HG03378 (cell line): ENCODE results near the gene SCEL.

Experiments
- ATAC-seq: cut with Tn5 transposase; IDR thresholded peaks from one replicate; pipeline ENCODE4 v1.9.1; 2021; ENCODE audit warnings: mild to moderate bottlenecking, moderate library complexity; ENCODE audit not compliant: unreplicated experiment

Gene SCEL

DNA sequence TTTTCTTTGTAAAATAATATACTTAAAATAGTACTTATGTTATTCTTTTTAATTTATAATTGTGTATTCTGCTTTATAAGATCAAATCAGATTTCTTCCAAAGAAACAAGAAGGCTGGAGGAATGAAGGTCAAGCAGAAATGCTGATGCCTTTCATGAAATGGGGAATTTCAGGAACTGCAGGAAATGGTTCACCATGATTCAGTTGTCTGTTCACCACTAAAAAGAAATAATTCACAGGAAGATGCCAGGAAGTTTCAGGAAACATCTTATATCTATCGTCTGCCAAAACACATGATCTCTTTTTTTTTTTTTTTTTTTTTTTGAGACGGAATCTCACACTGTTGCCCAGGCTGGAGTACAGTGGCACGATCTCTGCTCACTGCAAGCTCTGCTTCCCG lies 15.7 kb upstream of the SCEL start:
- ATAC-seq, result no peak

DNA sequence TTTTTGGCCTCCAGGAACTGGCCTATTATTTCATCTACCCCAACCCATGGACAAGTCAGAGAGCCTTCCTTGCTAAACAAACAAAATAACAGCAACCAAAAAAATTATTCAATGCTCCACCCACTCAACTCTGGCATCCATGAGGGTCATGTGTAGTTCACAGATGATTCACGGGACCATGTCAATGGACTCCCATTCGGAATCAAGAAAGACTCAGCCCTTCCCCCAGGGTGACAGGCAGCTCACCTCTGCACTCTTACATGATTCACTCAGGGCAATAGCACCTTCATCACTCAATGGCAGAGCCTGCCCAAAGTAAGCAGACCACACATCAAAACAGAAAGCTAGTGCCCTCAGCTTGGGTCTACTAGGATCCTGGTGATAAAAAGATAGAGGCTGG lies 14.3 kb upstream of the SCEL start:
- ATAC-seq, result no peak

DNA sequence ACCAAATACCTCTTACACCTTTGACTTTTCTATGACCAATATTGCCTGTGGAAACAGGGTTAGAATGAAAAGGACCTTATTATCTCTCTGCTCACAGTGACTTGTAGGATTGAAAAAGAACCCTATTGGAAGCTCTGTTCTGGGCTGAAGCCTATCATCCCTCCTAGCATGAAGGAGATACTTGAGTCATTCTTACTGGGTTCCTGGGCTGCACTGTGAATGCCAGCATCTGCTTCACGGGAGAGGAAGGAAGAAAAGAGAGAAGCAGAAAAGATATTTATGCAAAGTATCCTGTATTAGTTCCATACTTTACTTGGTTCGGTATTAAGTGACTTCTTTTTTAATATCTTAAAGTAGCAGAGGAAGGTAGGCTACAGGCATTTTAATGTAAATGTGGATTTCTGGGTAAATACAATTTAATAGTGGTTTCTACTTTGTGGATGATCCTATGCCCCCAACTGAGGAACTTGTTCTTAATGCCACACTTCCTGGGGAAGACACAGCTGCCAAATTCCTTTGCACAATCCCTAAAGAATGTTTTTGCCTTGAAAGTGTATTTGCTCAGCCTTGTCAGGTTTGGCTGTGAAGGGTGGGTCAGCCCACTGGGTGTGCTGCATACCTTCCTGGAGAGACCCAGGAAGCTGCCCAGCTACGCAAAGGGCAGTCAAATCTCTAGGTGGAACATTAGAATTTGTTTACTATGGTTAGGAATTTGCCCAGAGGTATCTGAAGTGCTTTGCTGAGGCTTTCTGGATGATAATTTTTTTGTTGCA lies 13.7 kb upstream of the SCEL start:
- ATAC-seq, result no peak

DNA sequence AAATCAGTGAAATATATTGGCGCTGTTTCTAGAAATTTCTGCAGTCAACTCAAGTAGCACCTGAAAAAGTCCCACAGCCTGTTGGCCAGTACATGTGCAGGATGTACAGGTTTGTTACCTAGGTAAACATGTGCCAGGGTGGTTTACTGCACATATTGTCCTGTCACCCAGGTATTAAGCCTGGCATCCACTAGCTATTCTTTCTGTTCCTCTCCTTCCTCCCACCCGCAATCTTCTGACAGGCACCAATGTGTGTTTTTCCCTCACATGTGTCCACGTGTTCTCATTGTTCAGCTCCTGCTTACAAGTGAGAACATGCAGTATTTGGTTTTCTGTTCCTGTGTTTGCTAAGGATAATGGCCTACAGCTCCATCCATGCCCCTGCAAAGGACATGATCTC lies 13.1 kb upstream of the SCEL start:
- ATAC-seq, result no peak

DNA sequence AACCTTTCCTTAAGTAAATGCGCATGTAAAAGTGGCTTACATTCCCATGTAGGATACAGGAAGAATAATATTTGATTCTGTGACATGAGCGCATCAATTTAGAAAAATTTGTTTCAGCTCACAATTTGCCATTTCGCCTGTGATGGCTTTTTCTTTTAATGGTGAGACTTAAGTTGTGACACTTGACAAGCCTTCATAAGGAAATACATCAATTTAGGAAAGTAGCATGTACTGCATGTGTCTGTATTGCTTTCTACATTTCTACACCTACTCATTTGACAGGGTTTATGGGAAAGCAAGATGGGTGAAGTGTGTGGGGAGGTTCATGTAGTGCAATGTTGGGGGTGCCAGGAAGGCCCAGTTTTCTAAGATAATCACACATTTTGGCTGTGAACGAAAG lies 12.1 kb upstream of the SCEL start:
- no peak for ATAC-seq

DNA sequence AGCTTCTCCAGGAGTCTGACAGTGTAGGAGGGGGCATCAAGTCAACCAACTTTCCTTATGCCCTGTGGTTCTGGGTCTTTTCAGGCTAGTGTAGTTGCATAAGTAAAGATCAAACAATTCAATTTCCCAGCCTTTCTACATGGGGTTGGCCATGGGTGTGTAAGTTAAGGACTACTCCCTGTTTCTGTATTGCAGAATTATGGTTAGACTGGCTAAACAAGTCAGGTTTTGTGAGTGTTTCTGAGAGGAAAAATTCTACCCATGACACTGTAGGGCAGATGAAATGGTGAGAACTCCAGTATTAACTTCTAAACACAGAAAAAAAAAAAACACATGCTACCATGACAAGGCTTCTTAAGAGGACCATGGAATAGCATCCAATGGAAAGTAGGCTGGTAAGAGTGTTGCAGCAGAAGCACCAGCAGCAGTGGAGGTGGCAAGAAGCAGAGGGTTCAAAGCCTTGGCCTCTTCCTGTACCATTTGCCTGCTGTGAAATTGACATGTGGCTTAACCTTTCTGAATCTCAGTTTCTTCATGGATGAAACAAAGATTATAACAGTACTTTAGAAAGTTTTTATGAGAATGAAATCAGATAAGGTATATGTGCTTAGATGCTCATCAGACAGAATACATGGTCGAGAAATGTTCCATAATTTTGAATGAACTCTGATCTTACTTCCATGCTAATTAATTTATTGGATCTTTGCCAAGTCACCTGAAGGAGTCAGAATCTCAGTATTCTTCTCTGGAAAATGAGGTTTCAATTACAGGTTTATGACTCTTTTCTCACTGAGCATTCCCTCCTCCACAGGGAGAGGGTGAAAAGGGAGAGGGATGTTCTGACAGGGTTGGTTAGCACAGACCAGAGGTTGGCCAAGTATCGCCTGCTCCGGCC lies 11.4 kb upstream of the SCEL start:
- no peak for ATAC-seq

DNA sequence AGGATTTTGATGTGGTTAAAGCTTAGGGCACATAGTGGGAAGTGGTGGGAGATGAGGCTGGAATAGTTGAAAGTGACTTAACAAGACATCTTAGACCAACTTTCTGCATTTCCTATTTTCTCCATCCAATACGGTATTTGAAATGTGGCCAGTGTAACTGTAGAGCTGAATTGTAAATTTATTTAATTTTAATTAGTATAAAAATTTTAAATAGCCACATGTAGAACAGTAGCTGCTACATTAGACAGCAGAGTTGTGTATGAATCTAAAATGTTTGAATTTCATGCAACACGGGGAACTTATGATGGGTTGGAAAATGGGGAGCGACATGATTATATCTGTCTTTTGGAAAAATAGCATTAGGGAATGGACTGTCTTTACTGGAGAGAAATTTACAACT lies 7.1 kb upstream of the SCEL start:
- no peak for ATAC-seq

DNA sequence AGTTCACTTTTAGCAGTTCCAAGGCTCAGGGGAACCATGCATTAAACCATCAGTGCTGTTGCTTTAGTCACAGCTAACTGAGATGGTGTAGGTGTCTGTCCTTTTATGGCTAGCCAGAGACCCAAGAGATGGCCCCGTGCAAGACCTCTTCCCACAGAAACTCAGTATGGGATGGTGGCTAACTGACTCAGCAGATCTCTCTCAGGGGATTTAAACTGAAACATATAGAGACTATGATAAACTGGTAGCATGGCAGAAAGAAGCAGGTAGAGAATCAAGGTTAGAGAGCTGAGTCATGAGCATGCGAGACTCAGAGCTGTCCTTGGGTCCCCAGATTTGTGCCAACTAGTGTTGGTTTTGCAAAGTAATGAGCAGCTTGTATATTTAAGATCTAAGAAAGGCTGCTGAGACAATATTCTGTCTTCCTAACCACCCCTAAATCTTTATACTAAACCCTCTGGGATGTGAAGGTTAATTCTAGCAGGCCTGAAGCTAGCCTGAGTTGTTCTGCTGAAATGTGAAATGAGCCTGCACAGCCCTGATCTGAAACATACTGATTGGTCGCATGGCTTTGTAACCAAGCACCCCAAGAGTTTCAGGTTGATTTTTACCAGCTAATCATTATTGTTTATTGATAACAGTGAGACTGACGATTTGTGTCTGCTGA lies 6.5 kb upstream of the SCEL start:
- ATAC-seq, result peak; percentile 93

DNA sequence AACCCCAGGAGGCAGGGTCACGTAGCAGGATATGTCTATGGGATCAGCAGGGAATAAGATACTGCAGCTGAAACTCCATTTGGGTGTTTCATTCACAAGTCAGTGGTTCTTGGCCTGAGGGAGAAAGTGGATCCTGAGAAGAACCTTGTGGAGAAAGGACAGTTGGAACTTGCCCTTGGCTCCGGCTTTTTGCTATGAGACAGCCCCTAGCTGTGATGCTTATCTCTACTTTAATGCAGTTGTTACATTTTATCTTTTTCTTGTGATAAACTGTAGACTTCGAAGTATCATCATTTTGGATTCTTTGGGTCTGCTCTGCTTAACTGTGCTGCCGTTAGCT lies 6.0 kb upstream of the SCEL start:
- ATAC-seq, result no peak

DNA sequence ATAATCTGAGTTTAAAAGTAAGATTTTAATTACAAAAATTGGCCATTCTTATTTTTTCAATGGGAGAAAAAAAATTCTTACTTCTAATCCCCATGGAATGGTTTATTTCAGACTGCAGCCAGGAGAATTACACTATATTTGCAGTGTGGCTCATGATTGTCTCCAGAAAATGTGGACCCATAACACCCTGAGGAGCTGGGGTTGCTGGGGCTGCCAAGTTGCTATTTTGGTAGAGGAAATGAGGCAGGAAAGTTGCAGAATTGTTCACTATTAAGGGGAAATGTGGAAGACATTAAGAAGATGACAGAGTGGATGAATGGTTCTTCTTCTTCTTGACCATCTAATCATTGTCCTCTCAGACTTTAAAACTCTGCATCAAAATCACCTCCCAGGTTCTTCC lies 4.6 kb upstream of the SCEL start:
- ATAC-seq, result no peak

DNA sequence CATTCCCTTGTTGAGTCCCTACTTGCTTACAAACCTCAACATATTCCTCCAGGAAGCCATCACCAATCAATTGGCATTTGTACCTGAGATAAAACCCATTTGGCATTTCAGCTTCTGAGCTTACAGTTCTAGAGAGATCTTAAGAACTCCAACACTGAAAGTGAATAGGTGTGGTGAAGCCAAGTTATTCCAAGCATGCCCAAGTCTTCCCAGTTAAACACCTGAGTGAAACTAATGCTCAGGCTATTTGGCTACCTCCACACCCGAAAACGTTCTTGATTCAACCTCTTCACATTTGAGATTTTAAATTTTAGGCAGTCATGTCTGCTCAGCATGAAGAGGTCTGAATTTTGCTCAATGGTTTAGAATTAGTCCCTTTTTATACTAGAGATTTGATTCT lies 2.5 kb upstream of the SCEL start:
- ATAC-seq, result no peak

DNA sequence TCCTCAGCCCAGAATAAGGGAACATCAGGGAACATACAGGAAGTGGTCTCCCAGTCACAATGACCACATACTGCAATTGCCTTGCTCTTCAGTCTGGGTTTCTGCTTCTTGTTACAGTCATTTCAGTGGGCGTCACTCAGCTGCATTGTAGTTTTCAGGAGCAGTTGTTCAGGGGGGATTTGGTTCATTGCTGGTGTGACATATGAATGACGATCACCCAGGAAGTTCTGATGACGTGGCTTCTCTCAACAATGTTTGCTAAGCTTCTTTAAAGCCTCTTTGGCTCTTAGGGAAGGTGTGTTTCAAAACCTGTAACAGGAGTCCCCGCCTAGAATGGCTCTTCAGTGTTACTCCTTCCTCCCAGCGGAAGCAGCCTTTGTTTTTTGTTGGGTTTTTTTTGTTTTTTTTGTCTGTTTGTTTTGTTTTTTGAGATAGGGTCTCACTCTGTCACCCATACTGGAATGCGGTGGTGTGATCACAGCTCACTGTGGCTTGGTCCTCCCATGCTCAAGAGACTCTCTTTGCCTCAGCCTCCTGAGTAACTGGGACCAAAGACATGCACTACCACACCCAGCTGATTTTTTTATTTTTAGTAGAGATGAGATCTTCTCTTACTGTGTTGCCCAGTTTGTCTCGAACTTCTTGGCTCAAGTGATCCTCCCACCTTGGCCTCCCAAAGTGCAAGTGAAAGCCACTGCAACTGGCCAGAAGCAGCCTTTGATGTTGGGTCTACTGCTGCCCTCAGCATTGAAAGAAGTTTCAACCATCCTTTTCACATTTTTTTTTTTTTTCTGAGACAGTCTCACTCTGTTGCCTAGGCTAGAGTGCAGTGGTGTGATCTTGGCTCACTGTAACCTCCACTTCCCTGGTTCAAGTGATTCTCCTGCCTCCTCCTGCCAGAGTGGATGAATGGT lies 1.4 kb upstream of the SCEL start:
- ATAC-seq, result no peak

DNA sequence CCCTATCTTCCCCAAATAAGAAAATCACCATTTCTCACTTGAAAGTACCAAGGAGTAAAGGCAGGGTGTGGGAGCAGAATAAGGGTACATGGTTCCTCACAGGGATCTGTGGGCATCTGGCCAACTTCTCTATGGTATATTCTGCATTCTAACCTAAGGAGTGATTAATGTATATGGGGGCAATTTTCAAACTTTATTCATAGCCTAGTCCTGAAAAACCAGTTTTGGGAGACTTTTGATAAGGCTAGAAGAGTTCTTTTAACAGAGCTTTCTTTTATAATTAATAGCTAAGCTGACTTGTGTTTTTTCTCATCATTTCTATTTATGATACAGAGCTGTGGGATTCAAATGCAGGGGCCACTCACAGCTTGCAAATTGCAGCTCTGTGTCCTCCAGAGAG lies 852 bp downstream of the SCEL start:
- no peak for ATAC-seq

DNA sequence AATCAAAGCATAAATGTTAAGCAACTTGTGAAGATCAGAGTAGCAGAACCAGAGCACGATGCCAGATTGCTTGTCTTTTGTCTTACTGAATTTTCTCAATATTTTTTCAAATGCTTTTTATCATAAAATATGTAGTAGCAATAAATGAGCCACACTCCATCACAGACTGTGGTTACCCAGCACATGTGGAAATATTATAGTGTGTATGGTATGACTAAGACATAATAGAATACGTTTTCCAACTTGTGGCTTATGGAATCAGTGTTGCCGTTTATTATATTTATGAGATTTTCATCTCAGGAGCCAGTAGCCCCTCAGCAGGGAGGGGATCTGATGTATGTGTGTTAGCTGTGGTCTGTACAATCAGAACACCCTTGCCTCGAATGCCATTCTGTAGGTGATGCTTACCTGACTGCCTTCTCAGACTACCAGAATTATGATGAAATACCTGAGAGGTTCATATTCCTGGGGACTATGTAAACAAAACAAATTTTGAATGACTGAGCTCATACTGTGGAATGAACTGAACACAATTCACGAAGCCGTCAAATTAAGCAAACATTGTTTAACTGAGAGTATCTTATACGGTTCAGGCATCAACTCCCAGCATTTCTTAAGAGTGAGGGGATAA lies 1.9 kb downstream of the SCEL start:
- ATAC-seq, result no peak

DNA sequence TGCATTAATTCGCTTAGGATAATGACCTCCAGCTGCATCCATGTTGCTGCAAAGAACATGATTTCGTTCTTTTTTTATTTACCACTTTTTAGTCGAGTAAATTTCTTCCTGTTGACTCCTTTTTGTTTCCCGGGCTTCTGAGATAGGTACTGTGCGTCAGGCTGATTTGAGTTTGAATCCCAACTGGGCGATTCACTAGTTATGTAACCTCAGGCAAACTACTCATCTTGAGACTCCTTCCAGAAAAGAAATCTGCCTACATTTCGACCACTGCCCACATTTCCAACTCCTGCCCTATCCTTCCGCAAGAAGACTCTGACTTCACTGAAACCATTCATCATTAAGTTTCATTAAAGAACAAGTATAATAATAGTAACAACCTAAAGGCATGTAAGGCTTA lies 8.2 kb downstream of the SCEL start:
- ATAC-seq, result no peak

DNA sequence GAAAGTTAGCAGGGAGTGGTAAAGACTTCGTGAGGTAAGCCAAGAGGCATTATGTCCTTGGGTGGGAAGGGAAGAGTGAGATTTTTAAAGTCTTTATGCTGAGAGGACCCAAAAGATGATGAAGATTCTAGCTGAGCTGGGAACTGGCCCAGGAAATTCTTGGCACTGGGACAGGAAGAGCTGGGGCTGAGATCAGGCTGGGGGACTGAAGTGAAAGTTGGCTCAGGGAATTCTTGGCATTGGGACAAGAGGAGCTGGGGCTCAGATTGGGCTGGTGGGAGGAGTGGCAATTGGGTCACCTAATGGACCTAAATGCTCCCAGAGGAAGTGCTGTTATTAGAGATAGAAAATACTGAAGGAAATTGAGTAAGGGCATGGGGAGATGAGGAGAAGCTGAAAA lies 8.8 kb downstream of the SCEL start:
- ATAC-seq, result no peak

DNA sequence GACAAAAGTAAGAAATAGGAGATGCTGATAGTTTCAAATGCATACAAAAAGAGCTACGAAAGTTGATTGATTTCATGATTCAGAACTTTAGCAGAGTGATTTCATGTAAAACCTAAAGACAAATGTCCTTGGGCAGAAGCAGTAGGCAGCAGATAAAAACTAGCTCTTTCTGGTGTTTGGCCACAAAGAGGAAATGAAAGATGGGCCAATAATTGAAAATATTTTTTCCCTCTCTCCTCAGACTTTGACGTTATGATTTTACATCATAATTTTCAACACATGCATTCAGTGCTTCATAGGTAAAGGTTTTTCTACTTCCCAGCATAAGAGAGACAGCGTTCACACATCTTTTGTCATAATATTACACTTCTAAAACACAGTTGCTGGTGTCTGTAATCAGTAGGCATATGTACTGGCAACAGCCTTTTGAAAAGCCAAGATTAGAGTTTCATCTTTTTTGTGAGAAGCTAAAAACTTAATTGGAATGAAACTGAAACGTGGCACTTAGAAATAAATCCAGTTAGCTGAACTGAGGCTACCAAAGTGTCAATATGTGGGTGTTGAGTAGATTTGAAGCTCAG lies 9.3 kb downstream of the SCEL start:
- peak; percentile 61 for ATAC-seq

DNA sequence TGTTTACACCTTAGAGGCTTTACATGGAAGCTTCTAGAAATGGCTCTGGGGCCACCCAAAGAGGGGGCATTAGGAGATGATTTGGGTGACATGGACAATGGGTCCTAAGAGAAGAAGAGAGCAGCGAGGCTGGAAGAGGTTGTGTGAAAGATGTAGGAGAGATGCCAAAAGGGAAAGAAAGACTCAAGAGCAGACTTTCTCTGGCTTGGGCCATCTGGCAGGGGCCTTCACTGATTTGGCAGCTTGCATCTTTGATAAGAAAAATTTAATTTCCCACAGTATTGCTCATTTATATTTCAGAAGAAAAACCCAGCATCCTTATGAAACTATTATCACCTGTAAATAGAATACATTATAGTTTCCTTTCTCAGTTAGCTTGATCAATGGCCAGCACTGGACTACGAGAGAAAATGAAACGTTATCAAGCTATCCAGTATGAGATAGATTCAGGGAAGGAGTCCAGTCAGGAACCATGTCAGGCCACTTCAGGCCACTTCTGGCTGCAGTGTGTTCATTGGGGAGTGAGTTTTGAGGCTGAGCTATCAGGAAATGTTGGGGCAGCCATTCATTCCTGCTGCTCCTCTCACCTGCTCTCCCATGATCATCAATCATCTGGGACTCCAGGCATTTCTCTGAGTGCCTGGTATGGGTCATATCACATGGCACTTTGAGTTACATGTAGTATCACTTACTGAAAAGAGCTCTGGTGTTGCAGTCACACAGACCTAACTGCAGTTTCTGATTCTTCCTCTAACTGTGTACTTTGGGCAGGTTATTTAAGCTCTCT lies 10.3 kb downstream of the SCEL start:
- ATAC-seq, result no peak

DNA sequence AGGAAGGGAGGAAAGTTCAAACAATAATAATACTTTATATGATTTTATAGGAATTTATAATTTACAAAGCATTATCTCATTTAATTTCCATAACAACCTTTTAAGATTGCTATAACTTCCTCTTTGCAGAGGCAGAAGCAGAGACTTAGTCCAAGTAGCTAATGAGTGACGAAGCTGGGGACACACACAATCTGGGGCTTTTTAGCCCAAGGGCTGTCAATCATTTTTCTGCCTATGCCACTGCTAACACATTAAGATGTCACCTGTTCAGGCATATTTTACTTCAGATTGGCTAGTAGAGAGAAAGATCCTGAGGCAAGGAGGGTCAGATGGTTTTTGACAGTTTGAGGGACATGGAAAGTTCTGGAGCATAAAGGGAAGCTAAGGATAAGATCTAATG lies 12.6 kb downstream of the SCEL start:
- peak; percentile 84 for ATAC-seq
